Neural progenitor cell (in vitro differentiated cells): Measurements from ENCODE around the gene PRR23E. TPM values are rescaled to one million over a fixed set of nuclear protein-coding genes. Genes with fewer than 3 reads are reported as not detected.

Experiments
- DNase-seq: peaks from one replicate; pipeline ENCODE4 v3.0.0-alpha.2; 2016; ENCODE audit warnings: low spot score
- H2AFZ ChIP-seq: fragments of 200-600 bp; sonication (generic); replicated peaks from 2 replicates; pipeline ENCODE4 v1.6.1; 2016; ENCODE audit warnings: antibody characterized with exemption
- H3F3A ChIP-seq: fragments of 200-600 bp; sonication (generic); 2 replicates; pipeline ENCODE4 v1.6.1; 2016; ENCODE audit warnings: antibody characterized with exemption, low read depth
- H3K27ac ChIP-seq: fragments of 200-600 bp; sonication (generic); 2 replicates; pipeline ENCODE4 v1.5.1; 2016; ENCODE audit warnings: mild to moderate bottlenecking
- H3K27me3 ChIP-seq: fragments of 200-600 bp; sonication (generic); 2 replicates; pipeline ENCODE4 v1.6.1; 2016; ENCODE audit warnings: mild to moderate bottlenecking, moderate library complexity
- H3K36me3 ChIP-seq: fragments of 200-600 bp; sonication (generic); 2 replicates; pipeline ENCODE4 v1.5.1; 2016
- H3K4me1 ChIP-seq: fragments of 200-600 bp; sonication (generic); 2 replicates; pipeline ENCODE4 v1.6.1; 2016; ENCODE audit warnings: mixed run types
- H3K4me2 ChIP-seq: fragments of 200-600 bp; sonication (generic); 2 replicates; pipeline ENCODE4 v1.6.1; 2016
- H3K4me3 ChIP-seq: fragments of 200-600 bp; sonication (generic); 2 replicates; pipeline ENCODE4 v1.5.1; 2016
- H3K79me2 ChIP-seq: fragments of 200-600 bp; sonication (generic); 2 replicates; pipeline ENCODE4 v1.6.1; 2016; ENCODE audit warnings: low read depth
- H3K9ac ChIP-seq: fragments of 200-600 bp; sonication (generic); 2 replicates; pipeline ENCODE4 v1.6.1; 2016
- H3K9me3 ChIP-seq: fragments of 200-600 bp; sonication (generic); 2 replicates; pipeline ENCODE4 v1.5.1; 2016; ENCODE audit warnings: low read depth
- H4K20me1 ChIP-seq: fragments of 200-600 bp; sonication (generic); 2 replicates; pipeline ENCODE4 v1.6.1; 2016; ENCODE audit warnings: low read depth
- H3K27ac Mint-ChIP-seq: 3 replicates; pipeline ENCODE4 v1.8.0; 2021; ENCODE audit warnings: mixed read lengths
- H3K27me3 Mint-ChIP-seq: 2 replicates; pipeline ENCODE4 v1.8.0; 2022; ENCODE audit warnings: low read depth, mild to moderate bottlenecking, inconsistent platforms, moderate library complexity, mixed read lengths; ENCODE audit not compliant: insufficient read depth
- H3K36me3 Mint-ChIP-seq: 3 replicates; pipeline ENCODE4 v1.8.0; 2021; ENCODE audit warnings: mixed read lengths
- H3K4me1 Mint-ChIP-seq: 3 replicates; pipeline ENCODE4 v1.8.0; 2021; ENCODE audit warnings: mixed read lengths
- H3K4me3 Mint-ChIP-seq: 3 replicates; pipeline ENCODE4 v1.8.0; 2021; ENCODE audit warnings: mild to moderate bottlenecking, moderate library complexity, mixed read lengths
- H3K9me3 Mint-ChIP-seq: 3 replicates; pipeline ENCODE4 v1.8.0; 2020; ENCODE audit warnings: mixed read lengths
- CTCF ChIP-seq: fragments of 200-600 bp; sonication (generic); IDR thresholded peaks from 2 replicates; pipeline ENCODE4 v1.5.1; 2017; ENCODE audit warnings: antibody characterized with exemption, mild to moderate bottlenecking
- EZH2 ChIP-seq: fragments of 200-600 bp; sonication (generic); IDR thresholded peaks from 2 replicates; pipeline ENCODE4 v1.6.1; 2017; ENCODE audit warnings: antibody characterized with exemption, mild to moderate bottlenecking, moderate library complexity
- EZH2phosphoT487 ChIP-seq: fragments of 200-600 bp; sonication (generic); IDR thresholded peaks from 2 replicates; pipeline ENCODE4 v1.6.1; 2017; ENCODE audit warnings: antibody characterized with exemption
- total RNA-seq: library from RNA; depleted of rRNA; stranded (reverse); fragments of >200 nt; gene quantifications from 2 replicates; pipeline ENCODE4 v1.2.3, GENCODE V29; 2015; ENCODE audit warnings: low replicate concordance

PRR23E gene
- total RNA-seq, 1 donor from 2014 or later = not detected

DNA sequence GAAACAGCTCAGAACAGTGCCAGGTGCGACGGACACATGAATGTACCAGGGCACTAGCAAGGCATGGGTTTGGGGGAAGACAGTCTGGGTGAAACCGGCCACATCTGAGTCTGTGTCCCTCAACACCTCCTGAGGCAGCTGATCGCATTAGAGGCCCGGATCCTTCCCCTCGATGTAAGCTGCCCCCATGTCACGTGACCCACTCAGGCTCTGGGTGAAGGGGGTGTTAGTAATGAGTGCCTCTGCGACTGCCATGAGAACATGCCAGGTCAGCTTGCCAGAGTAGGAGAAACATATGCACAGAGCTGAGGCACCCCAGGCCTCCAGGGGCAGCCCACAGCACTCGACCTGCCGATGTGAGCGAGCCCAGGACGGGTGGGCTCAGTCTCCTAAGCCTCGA, 29.7 kb downstream of the PRR23E start:
- Histone ChIP-seq H3F3A (no peaks in the 10 kb centered on the region), H3K9ac (no peak overlapping the region), H3K27me3 (no peaks in the 10 kb centered on the region), H2AFZ (no peak overlapping the region), H3K4me3 (no peak overlapping the region), H3K27ac (no peak overlapping the region), H3K79me2 (no peaks in the 10 kb centered on the region), H3K4me2 (no peak overlapping the region), H4K20me1 (no peaks in the 10 kb centered on the region), H3K36me3 (no peaks in the 10 kb centered on the region), H3K4me1 (peaks cover 23% of the 10 kb centered on the region), H3K9me3 (no peaks in the 10 kb centered on the region)
- DNase-seq = no peak
- TF ChIP-seq EZH2 = no peak
- no peaks in the 10 kb centered on the region for H3K36me3 Mint-ChIP-seq
- no peak overlapping the region for H3K4me3 Mint-ChIP-seq
- H3K27me3 Mint-ChIP-seq = peaks cover 16% of the 10 kb centered on the region
- H3K9me3 Mint-ChIP-seq = peaks cover 24% of the 10 kb centered on the region
- peaks cover 21% of the 10 kb centered on the region for H3K4me1 Mint-ChIP-seq
- no peak overlapping the region for H3K27ac Mint-ChIP-seq

GRCh38 chr3:127224118-127224517, 31.2 kb downstream of the PRR23E start:
- no peak overlapping the region for H3K4me2 ChIP-seq

GRCh38 chr3:127226457-127226856, 33.5 kb downstream of the PRR23E start:
- Histone ChIP-seq H3K79me2 (no peaks in the 10 kb centered on the region), H3K27me3 (no peaks in the 10 kb centered on the region)
- H3K4me3 Mint-ChIP-seq = peak overlapping the region; percentile 12

More at GRCh38 chr3:127224118-127224517, 31.2 kb downstream of the PRR23E start:
- DNase-seq = no peak
- Histone ChIP-seq H3K79me2 (no peaks in the 10 kb centered on the region), H3K27ac (no peak overlapping the region), H3K4me3 (no peak overlapping the region), H4K20me1 (no peaks in the 10 kb centered on the region), H3K4me1 (peaks cover 18% of the 10 kb centered on the region), H3K36me3 (no peaks in the 10 kb centered on the region), H3K9me3 (no peaks in the 10 kb centered on the region), H3K9ac (no peak overlapping the region), H3F3A (no peaks in the 10 kb centered on the region), H3K27me3 (no peaks in the 10 kb centered on the region), H2AFZ (no peak overlapping the region)
- peaks cover 24% of the 10 kb centered on the region for H3K9me3 Mint-ChIP-seq
- no peaks in the 10 kb centered on the region for H3K36me3 Mint-ChIP-seq
- H3K4me3 Mint-ChIP-seq = no peak overlapping the region
- peaks cover 27% of the 10 kb centered on the region for H3K4me1 Mint-ChIP-seq
- H3K27ac Mint-ChIP-seq = peak overlapping the region; percentile 33
- H3K27me3 Mint-ChIP-seq = peaks cover 20% of the 10 kb centered on the region
- TF ChIP-seq CTCF (no peak), EZH2 (no peak), EZH2phosphoT487 (no peak)

More at GRCh38 chr3:127226457-127226856, 33.5 kb downstream of the PRR23E start:
- Histone ChIP-seq H4K20me1 (no peaks in the 10 kb centered on the region), H3K4me2 (no peak overlapping the region), H2AFZ (no peak overlapping the region), H3K9ac (no peak overlapping the region), H3K27ac (no peak overlapping the region), H3F3A (no peaks in the 10 kb centered on the region), H3K36me3 (no peaks in the 10 kb centered on the region), H3K4me3 (no peak overlapping the region), H3K4me1 (peaks cover 14% of the 10 kb centered on the region), H3K9me3 (no peaks in the 10 kb centered on the region)
- Mint-ChIP-seq H3K27me3 (peaks cover 25% of the 10 kb centered on the region), H3K27ac (no peak overlapping the region), H3K9me3 (peaks cover 33% of the 10 kb centered on the region), H3K36me3 (no peaks in the 10 kb centered on the region), H3K4me1 (peaks cover 18% of the 10 kb centered on the region)
- DNase-seq = no peak
- TF ChIP-seq CTCF (no peak), EZH2phosphoT487 (no peak), EZH2 (no peak)
